NCI-H510A treated with DMSO at 0.1 percent for 48 hours (cell line): ENCODE results near the gene CCDC148.

Experiments
- DNase-seq: peaks from one replicate; lab custom pipeline; 2025; lab: John Stamatoyannopoulos, UW

The CCDC148 gene

GRCh38 chr2:158174495-158174894 is 282.1 kb downstream of the CCDC148 start:
- DNase-seq, result no peak

GRCh38 chr2:158172719-158173118 is 283.8 kb downstream of the CCDC148 start:
- DNase-seq, result no peak

GRCh38 chr2:158154596-158154995 is 302.0 kb downstream of the CCDC148 start:
- no peak for DNase-seq

- DNase-seq, result no peak
Observed at GRCh38 chr2:158153270-158154015, 303.1 kb downstream of the CCDC148 start.

DNA sequence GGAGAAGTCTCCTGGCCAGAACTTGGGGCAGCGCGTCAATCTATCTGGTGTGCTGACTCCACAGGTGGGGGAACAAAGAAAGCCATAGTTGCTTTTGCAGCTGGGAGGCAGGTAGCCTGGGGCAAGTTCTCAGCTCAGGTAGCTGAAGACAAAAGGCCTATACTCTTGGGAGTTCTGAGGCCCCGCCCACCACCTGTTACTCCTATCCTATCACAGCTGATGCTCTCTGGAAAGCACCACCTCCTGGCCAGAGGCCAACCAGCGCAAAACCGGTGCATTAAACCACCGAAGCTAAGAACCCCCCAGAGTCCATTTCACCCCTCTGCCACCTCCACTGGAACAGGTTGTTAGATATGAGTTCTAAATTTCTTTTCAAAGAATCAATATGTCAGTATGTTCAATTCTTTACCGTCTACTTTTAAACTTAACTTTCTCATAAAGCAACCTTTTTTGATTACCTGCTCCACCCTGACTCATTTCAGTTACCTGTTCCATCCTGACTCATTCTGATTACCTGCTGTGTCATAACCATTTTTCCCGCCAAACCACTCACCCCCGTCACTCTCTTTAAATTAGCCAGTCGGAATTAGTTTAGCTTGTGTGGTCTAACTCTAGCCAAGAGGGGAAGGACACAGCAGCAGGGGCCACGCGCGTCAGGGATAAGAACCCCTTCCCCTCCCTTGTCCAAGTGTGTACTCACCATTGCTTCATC is 311.5 kb downstream of the CCDC148 start:
- DNase-seq, result no peak

DNA sequence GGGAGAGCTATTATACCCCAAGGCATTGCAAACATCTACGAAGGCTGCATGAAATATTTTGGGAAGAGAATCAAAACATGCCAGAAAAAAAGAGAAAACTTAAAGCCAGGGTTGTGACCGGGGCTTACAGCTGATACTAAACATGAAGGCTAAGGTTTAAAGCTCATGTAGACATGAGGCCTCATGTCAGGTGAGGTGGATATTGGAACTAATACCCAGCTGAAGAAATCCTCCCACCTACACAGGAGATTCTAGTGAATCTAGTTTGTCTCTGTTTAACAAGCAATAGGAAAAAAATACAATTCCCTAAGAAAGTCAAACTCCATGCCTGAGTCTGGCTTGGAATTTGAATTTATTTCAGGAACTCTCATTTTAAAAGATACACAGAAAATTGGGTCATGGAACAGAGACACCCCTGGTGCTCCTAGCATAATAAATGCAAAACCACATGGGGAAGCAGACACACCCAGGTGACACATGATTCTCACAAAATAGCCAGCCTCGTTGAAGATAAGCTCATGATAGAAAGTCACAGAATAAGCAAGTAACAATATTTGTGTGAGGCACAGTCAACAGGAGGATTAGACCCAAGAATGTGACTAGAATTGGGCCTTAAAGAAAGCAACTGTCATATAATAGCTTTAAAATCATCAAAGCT is 312.7 kb downstream of the CCDC148 start:
- DNase-seq, result no peak

DNA sequence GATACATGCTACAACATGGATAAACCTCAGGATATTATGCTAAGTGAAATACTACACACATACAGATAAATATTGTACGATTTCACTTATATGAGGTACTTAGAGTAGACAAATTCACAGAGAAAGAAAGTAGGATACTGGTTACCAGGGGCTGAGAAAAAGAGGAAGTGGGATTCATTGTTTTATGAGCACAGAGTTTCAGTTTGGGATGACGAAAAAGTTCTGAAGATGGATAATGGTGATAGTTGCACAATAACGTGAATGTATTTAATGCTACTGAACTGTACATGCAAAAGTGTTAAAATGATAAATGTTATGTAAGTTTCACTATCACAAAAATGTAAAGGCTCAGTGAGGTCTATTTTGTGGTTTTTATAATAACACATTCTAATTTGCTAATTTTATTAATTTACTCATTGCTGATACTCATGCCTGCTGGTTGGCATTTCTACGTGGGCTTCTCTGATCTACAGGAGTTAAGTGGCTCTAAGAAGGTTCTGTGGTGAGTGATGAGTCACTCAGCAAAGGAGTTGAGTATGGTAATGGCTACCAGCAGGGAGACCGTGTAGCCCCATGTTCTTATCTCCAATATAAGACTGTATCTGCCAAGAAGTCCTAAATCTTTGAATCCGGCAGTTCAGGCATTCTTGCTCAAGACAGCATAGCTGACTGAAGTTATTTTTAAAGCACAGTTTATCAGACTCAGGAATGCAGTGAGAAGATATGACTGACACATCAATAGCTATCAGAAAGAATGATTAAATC is 313.8 kb downstream of the CCDC148 start:
- no peak for DNase-seq

GRCh38 chr2:158142165-158142564 is 314.4 kb downstream of the CCDC148 start:
- DNase-seq, result no peak

DNA sequence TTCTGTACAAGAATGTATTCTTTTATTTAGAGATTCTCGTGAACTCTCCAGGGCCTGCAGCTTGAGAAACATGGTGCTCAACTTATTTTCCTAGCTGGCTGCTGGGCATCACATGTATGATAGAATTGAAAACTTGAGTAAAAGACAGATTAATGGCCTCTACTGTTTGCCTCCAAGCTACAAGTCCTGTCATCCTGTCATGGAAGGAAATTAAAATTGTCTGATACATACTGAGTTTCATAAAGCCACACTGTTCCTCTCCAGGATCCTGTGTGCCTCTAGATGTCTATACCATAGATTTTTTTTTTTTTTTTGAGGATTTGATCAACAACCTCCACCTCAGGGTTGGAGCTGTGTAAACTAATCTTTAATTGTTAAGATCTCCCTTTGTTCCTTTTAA is 316.4 kb downstream of the CCDC148 start:
- DNase-seq, result no peak

GRCh38 chr2:158138255-158138654 is 318.3 kb downstream of the CCDC148 start:
- DNase-seq, result no peak

- no peak for DNase-seq
Observed at GRCh38 chr2:158135096-158135495, 321.5 kb downstream of the CCDC148 start.

DNA sequence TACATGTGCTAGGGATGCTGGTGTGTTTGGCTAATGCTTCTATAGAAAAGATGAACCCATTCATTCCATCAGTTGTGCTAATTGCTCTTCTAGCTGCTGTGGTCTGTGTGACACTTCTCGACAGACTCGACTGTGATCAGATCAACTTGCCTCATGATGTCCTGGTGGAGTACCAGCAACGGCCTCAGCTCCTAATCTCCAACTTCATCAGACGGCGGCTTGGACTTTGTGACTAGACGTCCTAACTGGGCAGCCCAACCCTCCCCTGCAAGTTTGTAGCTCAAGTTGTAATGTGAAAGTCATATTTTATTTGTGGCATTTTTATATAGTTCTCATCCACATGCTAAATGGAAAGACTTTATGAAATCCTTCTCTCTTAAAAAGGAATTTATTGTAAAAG is 321.9 kb downstream of the CCDC148 start:
- DNase-seq, result no peak

- DNase-seq, result no peak
Observed at GRCh38 chr2:158134055-158134454, 322.5 kb downstream of the CCDC148 start.

DNA sequence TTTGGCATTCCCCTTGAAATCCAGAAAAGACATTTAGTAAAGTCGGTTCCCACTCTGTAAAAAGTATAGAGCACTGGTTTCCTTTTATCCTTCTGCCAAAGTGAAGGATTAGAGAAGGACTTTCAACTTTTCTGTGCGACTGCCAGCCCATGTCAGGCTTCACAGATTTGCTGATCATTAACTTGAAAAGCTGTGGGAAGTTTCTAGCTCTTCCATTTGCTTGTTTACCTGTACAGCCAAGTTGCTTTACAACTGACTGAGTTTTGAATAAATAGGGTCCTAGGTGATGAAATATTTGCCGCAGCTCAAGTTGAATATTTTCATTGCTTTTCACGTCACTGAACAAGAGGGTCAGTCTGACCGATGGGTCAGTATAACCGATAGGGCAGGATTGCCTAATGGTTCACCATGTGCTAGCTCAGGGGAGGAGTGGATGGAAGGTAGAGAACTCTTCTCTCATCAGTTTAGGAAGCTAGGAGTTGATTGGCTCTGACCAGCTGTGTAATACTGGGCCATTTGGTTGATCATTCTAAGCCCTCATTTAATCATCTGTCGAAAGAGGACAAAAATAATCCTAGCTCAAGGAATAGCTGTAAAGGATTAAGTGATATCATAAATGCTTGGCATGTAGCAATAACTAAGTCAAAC is 324.5 kb downstream of the CCDC148 start:
- DNase-seq, result no peak

DNA sequence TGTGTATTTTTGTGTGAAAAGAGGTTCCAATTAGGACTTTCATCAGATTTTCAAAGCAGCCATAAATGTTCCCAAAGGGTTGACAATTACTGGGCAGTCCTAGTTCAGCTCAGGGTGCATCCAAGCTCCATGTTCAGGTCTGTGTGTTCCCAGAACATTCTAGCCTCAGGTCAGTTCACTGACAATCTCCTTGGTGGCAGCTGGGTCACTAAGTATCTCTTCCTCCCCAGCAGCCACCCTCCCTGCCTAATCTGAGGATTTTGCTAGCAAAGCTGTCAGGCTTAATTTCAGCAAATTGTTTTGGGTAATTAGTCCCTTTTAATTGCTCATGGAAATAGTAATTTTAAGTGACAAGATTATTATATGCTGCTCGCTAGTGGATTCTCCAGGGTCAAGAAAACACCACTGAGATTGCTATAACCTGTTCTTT is 325.1 kb downstream of the CCDC148 start:
- no peak for DNase-seq

- DNase-seq, result no peak
Observed at GRCh38 chr2:158130832-158131473, 325.6 kb downstream of the CCDC148 start.

GRCh38 chr2:158129037-158129436 is 327.5 kb downstream of the CCDC148 start:
- DNase-seq, result no peak

- DNase-seq, result no peak
Observed at GRCh38 chr2:158128168-158128973, 328.2 kb downstream of the CCDC148 start.

DNA sequence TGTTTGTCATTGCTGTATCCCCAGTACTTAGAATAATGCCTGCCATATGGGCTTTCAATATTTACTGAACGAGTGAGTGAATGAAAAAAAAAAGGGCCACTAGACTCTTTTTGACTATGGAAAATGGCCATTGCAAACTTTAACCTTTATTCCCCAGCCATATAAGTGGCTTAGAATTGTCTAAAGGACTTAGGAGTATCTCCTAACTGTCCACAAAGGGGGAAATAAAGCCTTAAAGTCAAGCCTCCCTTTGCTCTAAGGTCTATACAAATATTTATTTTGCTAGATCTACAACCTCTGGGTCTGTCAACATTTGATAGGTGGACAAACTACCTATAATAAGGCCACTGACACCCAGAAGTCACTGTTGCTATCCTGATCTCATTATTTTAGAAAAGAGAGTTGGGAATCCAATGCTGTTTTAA is 329.2 kb downstream of the CCDC148 start:
- DNase-seq, result peak; percentile 18

GRCh38 chr2:158125756-158126498 is 330.6 kb downstream of the CCDC148 start:
- peak; percentile 31 for DNase-seq
